Measurements from ENCODE around the gene PIEZO2.

The PIEZO2 gene

GRCh38 chr18:10690366-10690765 lies 459.0 kb downstream of the PIEZO2 start:
- no peak for TF ChIP-seq CTCF (IDR thresholded peaks at IDR 0.05; ENCODE audit: extremely low read depth, insufficient read depth, missing control alignments)
- DNase-seq (ENCODE audit: low spot score), result no peak
- in situ Hi-C loops (cut with MboI; ENCODE audit: low pct_unique_long_range_greater_than_20kb, low sequenced_read_pairs, unreplicated experiment), result loop anchor here (25.0 kb wide), 2 partner anchors 97 to 128 kb away; no protein-coding TSS in a partner anchor

GRCh38 chr18:10690035-10690329 lies 459.4 kb downstream of the PIEZO2 start:
- TF ChIP-seq CTCF (IDR thresholded peaks at IDR 0.05; ENCODE audit: extremely low read depth, insufficient read depth, missing control alignments), result no peak
- in situ Hi-C loops (cut with MboI; ENCODE audit: low pct_unique_long_range_greater_than_20kb, low sequenced_read_pairs, unreplicated experiment), result loop anchor here (25.0 kb wide), 2 partner anchors 97 to 128 kb away; no protein-coding TSS in a partner anchor
- DNase-seq (ENCODE audit: low spot score), result no peak

- in situ Hi-C loops (cut with MboI; ENCODE audit: low pct_unique_long_range_greater_than_20kb, low sequenced_read_pairs, unreplicated experiment), result loop anchor here (25.0 kb wide), 2 partner anchors 98 to 127 kb away; no protein-coding TSS in a partner anchor
- no peak for DNase-seq (ENCODE audit: low spot score)
These were observed 459.9 kb downstream of the PIEZO2 start for GRCh38 chr18:10689236-10690034.

GRCh38 chr18:10688766-10689165 lies 460.6 kb downstream of the PIEZO2 start:
- no peak for DNase-seq (ENCODE audit: low spot score)
- no peak for TF ChIP-seq CTCF (IDR thresholded peaks at IDR 0.05; ENCODE audit: extremely low read depth, insufficient read depth, missing control alignments)
- in situ Hi-C loops (cut with MboI; ENCODE audit: low pct_unique_long_range_greater_than_20kb, low sequenced_read_pairs, unreplicated experiment), result loop anchor here (25.0 kb wide), 2 partner anchors 99 to 126 kb away; no protein-coding TSS in a partner anchor

More at GRCh38 chr18:10689236-10690034, 459.9 kb downstream of the PIEZO2 start:
- no peak for TF ChIP-seq CTCF (IDR thresholded peaks at IDR 0.05; ENCODE audit: extremely low read depth, insufficient read depth, missing control alignments)

GRCh38 chr18:10687161-10687925 lies 462.0 kb downstream of the PIEZO2 start:
- in situ Hi-C loops (cut with MboI; ENCODE audit: low pct_unique_long_range_greater_than_20kb, low sequenced_read_pairs, unreplicated experiment), result loop anchor here (25.0 kb wide), 2 partner anchors 100 to 125 kb away; no protein-coding TSS in a partner anchor
- no peak for DNase-seq (ENCODE audit: low spot score)
- no peak for TF ChIP-seq CTCF (IDR thresholded peaks at IDR 0.05; ENCODE audit: extremely low read depth, insufficient read depth, missing control alignments)

- in situ Hi-C loops (cut with MboI; ENCODE audit: low pct_unique_long_range_greater_than_20kb, low sequenced_read_pairs, unreplicated experiment), result loop anchor here (25.0 kb wide), 2 partner anchors 101 to 124 kb away; no protein-coding TSS in a partner anchor
- DNase-seq (ENCODE audit: low spot score), result no peak
- no peak for TF ChIP-seq CTCF (IDR thresholded peaks at IDR 0.05; ENCODE audit: extremely low read depth, insufficient read depth, missing control alignments)
These were observed 463.1 kb downstream of the PIEZO2 start for GRCh38 chr18:10686308-10686707.

Data from GM13977 (cell line).